Psoas muscle (tissue), 8 donors: ENCODE results near the gene XRN2. TPM values are rescaled to one million over a fixed set of nuclear protein-coding genes. Genes with fewer than 3 reads are reported as not detected.

Source experiments
- ATAC-seq, 4 donors: fragments of 200-7000 bp; cut with Tn5 transposase; one replicate each; pipeline ENCODE4 v1.9.1; 2020; ENCODE audit warnings: moderate library complexity in 3 of 4, mild to moderate bottlenecking in 2 of 4
- DNase-seq, 2 donors: peaks; one replicate each; pipeline ENCODE4 v3.0.0-alpha.2; 2020
- H3K27ac ChIP-seq: fragments of 200-600 bp; one replicate; pipeline ENCODE4 v1.8.0; 2022
- H3K27me3 ChIP-seq, 3 donors: fragments of 200-600 bp in 1 of 3; one replicate each; pipeline versions ENCODE4 v1.6.1 to v1.8.0; 2013 to 2022; ENCODE audit warnings: low read length in 2 of 3, mild to moderate bottlenecking in 2 of 3, moderate library complexity in 1 of 3; ENCODE audit not compliant: insufficient read depth in 3 of 3
- H3K36me3 ChIP-seq, 2 donors: fragments of 200-600 bp in 1 of 2; one replicate each; pipeline versions ENCODE4 v1.6.1 to v1.8.0; 2013 to 2022; ENCODE audit warnings: low read depth in 1 of 2, mild to moderate bottlenecking in 1 of 2, moderate library complexity in 1 of 2; ENCODE audit not compliant: insufficient read depth in 1 of 2
- H3K4me1 ChIP-seq: fragments of 200-600 bp; one replicate; pipeline ENCODE4 v1.8.0; 2022
- H3K4me3 ChIP-seq: fragments of 200-600 bp; one replicate; pipeline ENCODE4 v1.8.0; 2022; ENCODE audit warnings: mild to moderate bottlenecking
- H3K9me3 ChIP-seq: fragments of 200-600 bp; one replicate; pipeline ENCODE4 v1.8.0; 2022
- CTCF ChIP-seq: fragments of 200-600 bp; IDR thresholded peaks from one replicate; pipeline ENCODE4 v1.8.0; 2022; ENCODE audit warnings: antibody characterized with exemption
- WGBS, 3 donors: extraction: QIAGEN DNeasy Blood & Tissue Kit; methylation state at CpG; one replicate each; pipeline versions ENCODE4 v1.1.6 to v1.1.7; 2013; 5-methylcytosine and 5-hydroxymethylcytosine counted together
- intact Hi-C, 2 donors: fragments of 100-400 bp; cut with DNase I; formaldehyde crosslinking; loops; one replicate each; pipeline versions ENCODE4 v1.11.0 to v1.14.2; 2022
- polyA plus RNA-seq, 3 donors: library from polyadenylated mRNA; stranded (reverse); fragments of 200-250 nt; gene quantifications; one replicate each; pipeline ENCODE4 v1.2.3, GENCODE V29; 2013
- total RNA-seq, 4 donors: library from RNA; stranded (reverse); fragmentation: NEBNext Ultra II Directional in 2 of 4; extraction: Animal tissue kit (Norgen Biotek cat#: 25700) in 2 of 4; gene quantifications; one replicate each; pipeline versions ENCODE4 v1.2.1 to v1.2.4, GENCODE V29; 2021 to 2023
- donor health status: healthy with polysubstance abuse.
- donor health status: DM: no; HTN: no; CAD: no; lungs with moderate emphysema.
- donor health status: Bipolar disorder and iron deficiency.
- donor health status: healthy.
- donor health status: DM: yes; HTN: yes; CAD: no.
- donor health status: DM: no; HTN: no; CAD: no.
- donor health status: DM: no; HTN: no; CAD: no.
- donor health status: DM: yes; HTN: yes; CAD: no.

XRN2 gene
- total and polyA plus RNA-seq, 7 donors: 25.1 to 48.3 (median 41.0) TPM

GRCh38 chr20:21356386-21356785, 53.3 kb downstream of the XRN2 start:
- DNase-seq (no peak), ATAC-seq (no peak)
- Histone ChIP-seq H3K9me3 (no peaks in the 10 kb centered on the region), H3K4me1 (no peaks in the 10 kb centered on the region), H3K27ac (no peak overlapping the region), H3K4me3 (no peak overlapping the region), H3K27me3 (no peaks in the 10 kb centered on the region), H3K36me3 (peaks cover 0 to 70% of the 10 kb centered on the region in 2 donors)
- intact Hi-C loops: no loop called here
- no peak for TF ChIP-seq CTCF

GRCh38 chr20:21357844-21358243, 54.7 kb downstream of the XRN2 start:
- WGBS, 3 donors: 56 to 79% (median 75%) methylated on average over 1 of the region's 1 CpG
- Histone ChIP-seq H3K36me3 (peaks cover 2 to 81% of the 10 kb centered on the region in 2 donors), H3K27me3 (no peaks in the 10 kb centered on the region), H3K4me3 (no peak overlapping the region), H3K4me1 (no peaks in the 10 kb centered on the region), H3K27ac (no peak overlapping the region), H3K9me3 (no peaks in the 10 kb centered on the region)
- DNase-seq: no peak
- intact Hi-C loops: no loop called here
- no peak for TF ChIP-seq CTCF
- no peak for ATAC-seq

- Histone ChIP-seq H3K27me3 (no peaks in the 10 kb centered on the region), H3K36me3 (peaks cover 5 to 90% of the 10 kb centered on the region in 2 donors), H3K27ac (no peak overlapping the region), H3K4me1 (no peaks in the 10 kb centered on the region), H3K4me3 (no peak overlapping the region), H3K9me3 (no peaks in the 10 kb centered on the region)
- DNase-seq (no peak), ATAC-seq (no peak)
- WGBS, 3 donors: 94 to 96% (median 95%) methylated on average over 5 of the region's 5 CpGs
- intact Hi-C loops: no loop called here
- TF ChIP-seq CTCF: no peak
Measured at GRCh38 chr20:21358737-21359136, 55.6 kb downstream of the XRN2 start.

- ATAC-seq (no peak), DNase-seq (no peak)
- 86 to 90% (median 89%) methylated on average over 1 of the region's 1 CpG for WGBS, 3 donors
- Histone ChIP-seq H3K36me3 (peaks cover 7 to 92% of the 10 kb centered on the region in 2 donors), H3K27me3 (no peaks in the 10 kb centered on the region), H3K9me3 (no peaks in the 10 kb centered on the region), H3K27ac (no peak overlapping the region), H3K4me1 (no peaks in the 10 kb centered on the region), H3K4me3 (no peak overlapping the region)
- no peak for TF ChIP-seq CTCF
- intact Hi-C loops: loop anchor here in 1 of 2 donors (5.0 kb wide), 1 partner anchor 38 kb away; no protein-coding TSS in a partner anchor
Measured at GRCh38 chr20:21360705-21361104, 57.6 kb downstream of the XRN2 start.

GRCh38 chr20:21361266-21361665, 58.1 kb downstream of the XRN2 start:
- no peak overlapping the region for H3K4me3 ChIP-seq
- peaks cover 7 to 88% of the 10 kb centered on the region in 2 donors for H3K36me3 ChIP-seq
- H3K27me3 ChIP-seq: no peaks in the 10 kb centered on the region
- H3K9me3 ChIP-seq: no peaks in the 10 kb centered on the region
- no peak for ATAC-seq
- WGBS, 3 donors: 67 to 82% (median 72%) methylated on average over 2 of the region's 2 CpGs
- intact Hi-C loops: loop anchor here in 1 of 2 donors (5.0 kb wide), 1 partner anchor 39 kb away; no protein-coding TSS in a partner anchor
- H3K27ac ChIP-seq: no peak overlapping the region
- TF ChIP-seq CTCF: no peak
- no peaks in the 10 kb centered on the region for H3K4me1 ChIP-seq
- DNase-seq: no peak
